Gastroesophageal sphincter (tissue), 4 donors: ENCODE data around the gene TSC22D2. TPM values are rescaled to one million over a fixed set of nuclear protein-coding genes. Genes with fewer than 3 reads are reported as not detected.
A peak's percentile ranks its signal among the peaks of the same experiment; 100 is the strongest.

Experiments
- ATAC-seq: fragments of 150-250 bp; one replicate; pipeline ENCODE4 v1.9.1; 2016; ENCODE audit warnings: mild to moderate bottlenecking, moderate library complexity
- H3K27ac ChIP-seq, 4 donors: fragments of 200-600 bp; sonication (generic) in 3 of 4; 1 replicate in 3 of 4; 2 replicates in 1 of 4; pipeline ENCODE4 v1.5.1; 2016 to 2019
- H3K27me3 ChIP-seq: fragments of 200-600 bp; sonication (generic); one replicate; pipeline ENCODE4 v1.5.1; 2019
- H3K36me3 ChIP-seq, 2 donors: fragments of 200-600 bp; sonication (generic); one replicate each; pipeline ENCODE4 v1.5.1; 2019; ENCODE audit warnings: control low read depth in 1 of 2
- H3K4me1 ChIP-seq, 3 donors: fragments of 200-600 bp; sonication (generic); 1 replicate in 2 of 3; 2 replicates in 1 of 3; pipeline ENCODE4 v1.5.1; 2016 to 2019; ENCODE audit warnings: control low read depth in 2 of 3
- H3K4me3 ChIP-seq, 2 donors: fragments of 200-600 bp; sonication (generic); one replicate each; pipeline ENCODE4 v1.5.1; 2019; ENCODE audit warnings: mild to moderate bottlenecking in 1 of 2, moderate library complexity in 1 of 2
- H3K9me3 ChIP-seq, 3 donors: fragments of 200-600 bp; sonication (generic); one replicate each; pipeline ENCODE4 v1.5.1; 2017 to 2019; ENCODE audit warnings: control low read depth in 2 of 3
- CTCF ChIP-seq, 4 experiments: fragments of 200-600 bp in 2 of 4; fragments of 450-650 bp in 2 of 4; sonication (generic) in 1 of 4; IDR thresholded peaks; one replicate each; pipeline ENCODE4 v1.5.1; 2017 to 2019; ENCODE audit warnings: antibody characterized with exemption in 4 of 4, mild to moderate bottlenecking in 2 of 4, moderate library complexity in 2 of 4
- EP300 ChIP-seq: sonication (generic); formaldehyde crosslinking; IDR thresholded peaks from one replicate; pipeline ENCODE4 v1.6.1; 2017; ENCODE audit warnings: antibody characterized with exemption, mild to moderate bottlenecking
- POLR2A ChIP-seq, 2 donors: fragments of 450-650 bp; IDR thresholded peaks; one replicate each; pipeline ENCODE4 v1.6.1; 2017; ENCODE audit warnings: antibody characterized with exemption in 2 of 2, mild to moderate bottlenecking in 2 of 2, moderate library complexity in 1 of 2
- POLR2AphosphoS5 ChIP-seq: sonication (generic); formaldehyde crosslinking; IDR thresholded peaks from one replicate; pipeline ENCODE4 v1.6.1; 2017; ENCODE audit warnings: antibody characterized with exemption
- WGBS, 2 donors: methylation state at CpG; one replicate each; pipeline ENCODE4 v1.1.5; 2018; ENCODE audit warnings: low coverage in 1 of 2; 5-methylcytosine and 5-hydroxymethylcytosine counted together
- total RNA-seq, 4 donors: library from RNA; depleted of rRNA; stranded (reverse); fragments of >200 nt; gene quantifications; one replicate each; pipeline ENCODE4 v1.1.0, GENCODE V29; 2016

TSC22D2 gene
- total RNA-seq, 4 donors from 2014 or later = 15.4 to 30.0 (median 26.0) TPM

- Histone ChIP-seq H3K27ac (no peak overlapping the region), H3K27me3 (no peaks in the 10 kb centered on the region), H3K4me1 (peaks cover 13 to 99% (median 24%) of the 10 kb centered on the region in 3 donors), H3K36me3 (no peaks in the 10 kb centered on the region), H3K9me3 (no peaks in the 10 kb centered on the region), H3K4me3 (no peak overlapping the region)
- no peak for ATAC-seq
- TF ChIP-seq POLR2AphosphoS5 = no peak
- TF ChIP-seq POLR2A (IDR thresholded peaks at IDR 0.05) = no peak
- no peak for TF ChIP-seq EP300
- TF ChIP-seq CTCF (IDR thresholded peaks at IDR 0.05) = no peak
These were observed 11.9 kb downstream of the TSC22D2 start for GRCh38 chr3:150419959-150420358.

DNA sequence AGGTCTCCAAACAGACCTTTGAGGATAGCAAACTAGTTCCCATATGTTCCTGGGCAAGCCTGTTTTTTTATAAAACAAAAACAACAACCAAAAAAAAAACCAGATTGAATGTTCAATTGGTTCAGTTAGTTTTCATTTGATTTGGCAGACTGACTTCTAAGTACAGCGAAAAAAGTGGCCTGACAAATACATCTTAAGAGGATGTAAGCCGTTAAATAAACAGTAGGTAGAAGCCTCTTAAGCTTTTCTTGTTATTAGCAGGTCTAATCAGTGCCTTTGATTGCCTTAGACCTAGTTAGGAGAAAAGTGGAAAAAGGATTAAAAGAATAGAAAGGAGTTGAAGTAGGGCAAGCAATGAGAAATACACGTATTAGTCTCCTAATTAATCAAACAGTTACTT lies 13.2 kb downstream of the TSC22D2 start:
- no peak for TF ChIP-seq CTCF (IDR thresholded peaks at IDR 0.05)
- TF ChIP-seq EP300 = no peak
- Histone ChIP-seq H3K4me3 (no peak overlapping the region), H3K27me3 (no peaks in the 10 kb centered on the region), H3K4me1 (peaks cover 6 to 95% (median 14%) of the 10 kb centered on the region in 3 donors), H3K36me3 (no peaks in the 10 kb centered on the region), H3K27ac (peak overlapping the region in 1 of 4 donors; percentile 7), H3K9me3 (no peaks in the 10 kb centered on the region)
- ATAC-seq = no peak
- 22 to 37% methylated on average over 3 of the region's 3 CpGs for WGBS, 2 donors

DNA sequence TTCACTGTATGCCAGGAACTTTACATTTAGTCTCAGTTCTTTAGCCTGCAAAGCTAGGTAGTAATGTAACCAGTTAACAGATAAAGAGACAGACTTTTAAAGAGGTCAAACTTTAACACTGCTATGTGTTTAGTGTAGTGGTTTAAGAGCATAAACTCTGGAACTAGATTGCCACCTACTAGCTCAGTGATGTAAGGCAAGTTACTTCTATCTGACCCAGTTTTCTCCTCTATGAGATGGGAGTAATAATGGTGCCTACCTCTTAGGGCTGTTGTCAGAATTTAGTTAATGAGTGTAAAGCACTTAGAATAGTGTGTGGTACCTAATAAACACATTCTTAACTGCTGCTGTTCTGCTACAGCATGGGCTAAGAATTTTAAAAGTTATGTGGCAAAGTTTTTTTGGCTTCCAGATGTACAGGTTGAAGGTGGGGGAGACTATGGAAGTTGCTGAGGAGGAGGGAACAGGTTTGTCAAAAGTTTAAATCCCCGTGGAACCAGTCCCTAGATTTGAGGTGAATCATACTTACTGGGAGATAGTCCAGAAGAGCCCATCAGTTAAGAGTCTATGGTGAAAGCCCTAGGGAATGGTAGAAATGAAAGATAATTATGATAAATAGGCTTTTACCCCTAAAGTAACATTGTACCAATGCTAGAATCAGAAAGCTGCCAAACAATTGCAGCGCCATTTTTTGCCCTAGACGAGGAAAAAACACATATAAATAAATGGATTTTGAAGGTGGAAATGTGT lies 13.9 kb downstream of the TSC22D2 start:
- ATAC-seq = no peak
- Histone ChIP-seq H3K36me3 (no peaks in the 10 kb centered on the region), H3K27ac (peak overlapping the region in 1 of 4 donors; percentile 7), H3K9me3 (no peaks in the 10 kb centered on the region), H3K4me3 (no peak overlapping the region), H3K27me3 (no peaks in the 10 kb centered on the region), H3K4me1 (peaks cover 6 to 91% (median 11%) of the 10 kb centered on the region in 3 donors)
- WGBS, 2 donors = 30 to 41% methylated on average over 3 of the region's 3 CpGs
- TF ChIP-seq POLR2A (IDR thresholded peaks at IDR 0.05) = no peak
- TF ChIP-seq POLR2AphosphoS5 = no peak
- TF ChIP-seq CTCF (IDR thresholded peaks at IDR 0.05) = no peak
- TF ChIP-seq EP300 = no peak

GRCh38 chr3:150422907-150423306 lies 14.8 kb downstream of the TSC22D2 start:
- no peak overlapping the region for H3K27ac ChIP-seq
- WGBS, 2 donors = 59 to 69% methylated on average over 4 of the region's 4 CpGs
- no peak for ATAC-seq
- H3K4me1 ChIP-seq = peaks cover 6 to 82% (median 11%) of the 10 kb centered on the region in 3 donors
- no peaks in the 10 kb centered on the region for H3K27me3 ChIP-seq
- no peak for TF ChIP-seq POLR2A (IDR thresholded peaks at IDR 0.05)
- no peak for TF ChIP-seq POLR2AphosphoS5
- no peak for TF ChIP-seq CTCF (IDR thresholded peaks at IDR 0.05)
- no peak for TF ChIP-seq EP300
- no peaks in the 10 kb centered on the region for H3K36me3 ChIP-seq
- H3K9me3 ChIP-seq = no peaks in the 10 kb centered on the region
- no peak overlapping the region for H3K4me3 ChIP-seq

GRCh38 chr3:150423761-150424160 lies 15.7 kb downstream of the TSC22D2 start:
- Histone ChIP-seq H3K4me1 (peaks cover 8 to 73% (median 11%) of the 10 kb centered on the region in 3 donors), H3K27ac (no peak overlapping the region), H3K4me3 (no peak overlapping the region), H3K9me3 (no peaks in the 10 kb centered on the region), H3K27me3 (no peaks in the 10 kb centered on the region), H3K36me3 (no peaks in the 10 kb centered on the region)
- no peak for ATAC-seq
- 14 to 28% methylated on average over 4 of the region's 4 CpGs for WGBS, 2 donors
- TF ChIP-seq CTCF (IDR thresholded peaks at IDR 0.05) = no peak
- no peak for TF ChIP-seq POLR2AphosphoS5
- TF ChIP-seq EP300 = no peak
- TF ChIP-seq POLR2A (IDR thresholded peaks at IDR 0.05) = no peak
